AML-193 (cell line): ENCODE measurements around the gene RNU1-4.
"Not testable (repeated sequence)": the region's sequence is repeated elsewhere in the genome, so short reads cannot be mapped to it uniquely, and the experiment has no call there.

Experiments used
- DNase-seq, 2 experiments: peaks; one replicate each; lab custom pipeline; 2025; lab: John Stamatoyannopoulos, UW

The RNU1-4 gene

DNA sequence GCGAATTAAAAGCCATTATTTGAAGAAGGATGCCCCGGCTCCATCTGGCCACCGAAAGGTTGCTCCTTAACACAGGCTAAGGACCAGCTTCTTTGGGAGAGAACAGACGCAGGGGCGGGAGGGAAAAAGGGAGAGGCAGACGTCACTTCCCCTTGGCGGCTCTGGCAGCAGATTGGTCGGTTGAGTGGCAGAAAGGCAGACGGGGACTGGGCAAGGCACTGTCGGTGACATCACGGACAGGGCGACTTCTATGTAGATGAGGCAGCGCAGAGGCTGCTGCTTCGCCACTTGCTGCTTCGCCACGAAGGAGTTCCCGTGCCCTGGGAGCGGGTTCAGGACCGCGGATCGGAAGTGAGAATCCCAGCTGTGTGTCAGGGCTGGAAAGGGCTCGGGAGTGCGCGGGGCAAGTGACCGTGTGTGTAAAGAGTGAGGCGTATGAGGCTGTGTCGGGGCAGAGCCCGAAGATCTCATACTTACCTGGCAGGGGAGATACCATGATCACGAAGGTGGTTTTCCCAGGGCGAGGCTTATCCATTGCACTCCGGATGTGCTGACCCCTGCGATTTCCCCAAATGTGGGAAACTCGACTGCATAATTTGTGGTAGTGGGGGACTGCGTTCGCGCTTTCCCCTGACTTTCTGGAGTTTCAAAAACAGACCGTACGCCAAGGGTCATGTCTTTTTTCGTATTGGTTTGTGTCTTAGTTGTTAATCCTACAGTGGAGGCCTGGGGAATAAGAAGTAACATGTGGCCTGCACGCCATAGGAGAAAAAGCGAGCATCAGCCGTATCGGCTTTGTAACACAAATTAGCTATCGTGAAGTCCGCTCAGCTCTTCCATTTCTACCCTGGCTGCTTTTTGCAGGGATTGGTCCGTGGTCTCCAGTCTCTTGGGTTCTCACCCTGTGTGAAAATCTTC is at the start of gene RNU1-4:
Gene RNU1-4, plus strand, starts transcription at position 470 of the 918 bp plus-strand sequence.
- DNase-seq = not testable (repeated sequence)

DNA sequence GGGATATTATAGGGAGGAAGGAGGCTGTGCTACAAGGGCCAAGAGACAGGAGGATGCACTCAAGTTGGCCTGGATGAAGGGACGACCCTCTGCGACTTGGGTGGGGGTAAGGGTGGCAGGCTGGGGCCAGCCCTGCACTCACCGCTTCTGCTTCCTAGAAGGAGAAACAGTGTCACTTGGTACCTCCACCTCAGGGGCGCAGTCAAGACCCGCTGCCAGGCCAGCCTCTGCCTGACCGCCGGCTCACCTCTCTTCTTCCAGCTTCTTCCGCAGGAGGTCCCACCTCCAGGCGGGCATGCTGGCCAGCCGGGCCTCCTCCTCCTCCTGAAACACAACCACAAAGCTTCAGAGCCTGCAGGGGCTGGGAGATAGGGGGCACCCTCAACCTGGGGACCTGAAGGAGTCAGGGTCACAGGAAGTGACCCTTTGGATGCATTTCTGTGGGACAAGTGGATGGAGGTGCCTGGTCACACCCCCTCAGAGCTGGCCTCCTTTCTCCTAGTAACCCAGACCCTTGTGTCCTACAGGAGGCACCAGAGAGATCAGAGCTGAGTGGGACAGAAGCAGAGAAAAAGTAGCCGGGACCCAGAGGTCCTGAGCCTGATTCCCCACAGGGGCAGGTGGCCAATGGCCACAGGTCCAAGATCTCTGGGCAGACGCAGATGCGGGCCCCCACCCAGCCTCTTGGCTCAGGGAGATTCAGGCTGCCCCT is 49.2 kb upstream of the RNU1-4 start:
- not testable (repeated sequence) for DNase-seq

DNA sequence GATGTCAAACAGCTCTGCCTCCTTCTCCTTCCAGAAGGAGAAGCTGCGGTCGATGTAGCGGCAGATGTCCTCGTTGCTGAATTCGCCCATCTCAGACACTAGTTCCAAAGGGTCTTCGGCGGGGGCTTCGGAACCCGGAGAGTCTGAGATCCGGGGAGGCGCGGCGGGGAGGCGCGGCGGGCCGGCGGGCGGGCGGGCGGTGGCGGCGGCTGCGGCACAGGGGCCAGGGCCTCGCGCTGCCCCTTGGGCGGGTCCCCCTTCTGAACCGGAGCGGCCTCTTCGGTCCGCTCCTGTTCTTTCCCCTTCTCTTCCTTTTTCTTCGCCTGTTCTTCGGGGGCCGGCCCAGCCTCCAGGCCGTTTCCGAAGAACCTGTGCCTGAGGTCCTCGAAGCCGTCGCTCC is 48.0 kb upstream of the RNU1-4 start:
- DNase-seq = not testable (repeated sequence)

DNA sequence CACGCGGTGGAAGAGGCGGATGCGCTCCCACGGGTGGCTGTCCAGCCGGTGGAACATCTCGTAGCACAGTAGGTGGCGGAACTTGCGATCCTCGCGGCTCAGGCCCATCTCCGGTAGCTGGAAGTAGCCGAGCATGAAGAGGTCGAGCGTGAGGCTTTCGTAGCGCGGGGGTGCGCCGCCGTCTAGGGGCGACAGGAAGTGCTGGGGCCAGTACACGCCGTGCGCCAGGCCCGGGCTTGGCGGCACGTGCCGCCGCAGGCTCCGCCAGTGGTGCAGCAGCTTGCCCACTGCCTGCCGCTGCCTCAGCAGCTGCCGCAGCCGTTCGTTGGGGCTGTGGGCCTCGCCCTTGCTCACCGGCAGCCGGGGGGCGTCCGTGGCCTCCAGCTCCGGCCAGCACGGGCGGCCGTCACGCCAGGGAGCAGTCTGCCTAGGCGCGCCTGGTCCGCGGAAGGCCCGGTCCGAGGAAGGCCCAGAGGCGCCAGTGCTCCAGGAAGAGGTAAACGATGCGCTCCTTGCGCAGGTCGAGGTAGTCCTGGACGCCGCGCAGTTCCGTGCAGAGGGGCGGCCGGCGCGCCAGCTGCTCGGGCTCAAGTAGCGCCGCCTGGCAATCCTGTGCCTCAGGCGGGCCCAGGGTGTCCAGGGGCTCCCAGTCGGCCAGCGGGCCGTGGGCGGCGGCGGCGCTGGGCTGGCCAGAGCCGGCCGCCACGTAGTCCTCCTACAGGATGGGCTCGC is 47.4 kb upstream of the RNU1-4 start:
- DNase-seq = not testable (repeated sequence)

DNA sequence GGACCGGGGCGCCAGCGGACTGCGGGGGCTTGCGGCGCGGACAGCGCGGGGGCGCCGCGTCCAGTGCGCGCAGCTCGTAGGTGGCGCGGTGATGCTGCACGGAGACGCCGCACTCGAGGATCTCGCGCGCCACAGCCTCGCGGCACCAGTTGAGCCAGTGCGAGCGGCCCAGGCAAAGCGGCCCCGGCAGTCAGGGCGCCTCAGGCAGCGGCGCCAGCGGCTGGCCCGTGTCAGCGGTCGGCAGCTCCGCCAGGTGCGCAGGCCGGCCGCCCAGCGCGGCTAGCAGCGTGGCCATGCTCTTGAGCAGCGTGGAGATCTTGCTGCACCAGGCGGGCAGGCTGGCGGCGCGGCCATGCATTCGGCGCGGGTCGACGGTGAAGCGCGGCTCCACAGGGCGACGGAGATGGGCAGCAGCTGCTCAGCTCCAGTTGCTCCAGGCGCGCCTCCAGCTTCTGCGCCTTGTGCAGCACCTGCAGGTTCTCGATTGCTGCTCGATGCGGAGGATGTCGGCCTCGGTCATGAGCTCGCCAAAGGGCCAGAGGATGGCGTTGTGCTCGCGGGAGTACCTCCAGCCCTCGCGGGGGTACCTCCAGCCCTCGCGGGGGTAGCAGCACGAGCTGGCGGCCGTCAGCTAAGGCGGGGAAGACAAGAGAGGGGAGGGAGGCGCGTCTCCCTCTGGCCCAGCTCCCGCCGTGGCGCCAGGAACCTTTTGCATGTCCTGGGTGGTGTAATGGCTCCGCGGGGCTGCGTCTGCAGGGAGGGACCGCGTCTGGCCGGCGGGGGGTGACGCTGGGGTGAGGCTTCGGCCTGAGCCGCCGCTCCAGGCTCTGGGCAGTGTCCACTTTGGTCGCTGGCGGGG is 46.6 kb upstream of the RNU1-4 start:
- DNase-seq = not testable (repeated sequence)

DNA sequence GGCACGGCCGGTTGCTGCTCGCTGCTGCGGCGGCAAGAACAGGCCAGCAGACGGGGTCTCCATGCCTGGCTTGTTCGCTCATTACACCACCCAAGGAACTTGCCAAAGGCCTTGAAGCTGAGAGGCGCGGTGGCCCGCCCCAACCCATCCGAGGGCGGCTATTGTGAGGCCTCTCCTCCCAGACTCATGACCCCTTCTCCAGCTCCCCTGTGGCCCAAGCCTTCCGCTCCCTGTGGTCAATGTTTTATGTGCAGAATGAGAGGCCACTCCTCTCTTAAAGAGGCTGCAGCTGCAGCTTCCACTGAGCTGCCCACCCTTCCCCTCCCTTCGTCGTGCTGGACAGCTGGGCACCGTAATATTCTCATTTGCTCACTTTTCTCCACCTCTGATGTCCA is 46.0 kb upstream of the RNU1-4 start:
- not testable (repeated sequence) for DNase-seq

DNA sequence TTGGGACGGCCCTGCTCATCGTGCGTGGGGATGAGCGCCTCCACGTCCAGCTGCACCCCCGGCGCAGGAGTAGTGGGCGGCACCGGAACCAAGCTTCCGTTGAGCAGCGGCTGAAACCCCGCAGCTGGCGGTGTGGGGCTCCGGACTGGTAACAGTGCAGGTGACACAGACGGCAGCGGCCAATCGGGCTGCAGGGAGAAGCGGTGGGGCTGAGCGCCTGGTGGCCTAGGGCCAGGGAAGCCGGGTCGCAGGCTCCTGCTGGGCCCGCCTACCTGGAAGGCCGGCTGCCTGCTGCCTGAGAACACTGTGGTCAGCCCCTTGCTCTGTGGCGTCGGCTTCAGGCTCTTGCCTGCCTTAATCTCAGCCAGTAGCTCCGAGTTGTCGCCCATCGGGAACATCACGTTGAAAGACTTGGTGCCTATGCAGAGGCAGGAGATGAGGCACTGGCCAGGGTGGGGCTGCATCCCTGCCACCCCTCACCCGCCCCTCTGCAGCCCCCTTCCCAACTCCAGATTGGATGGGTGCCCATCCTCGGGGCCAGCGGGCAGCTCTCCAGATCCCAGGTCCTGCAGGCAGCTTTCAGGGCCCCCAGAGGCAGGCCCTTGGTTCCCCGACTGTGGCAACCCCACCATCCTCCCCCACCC is 43.7 kb upstream of the RNU1-4 start:
- not testable (repeated sequence) for DNase-seq

DNA sequence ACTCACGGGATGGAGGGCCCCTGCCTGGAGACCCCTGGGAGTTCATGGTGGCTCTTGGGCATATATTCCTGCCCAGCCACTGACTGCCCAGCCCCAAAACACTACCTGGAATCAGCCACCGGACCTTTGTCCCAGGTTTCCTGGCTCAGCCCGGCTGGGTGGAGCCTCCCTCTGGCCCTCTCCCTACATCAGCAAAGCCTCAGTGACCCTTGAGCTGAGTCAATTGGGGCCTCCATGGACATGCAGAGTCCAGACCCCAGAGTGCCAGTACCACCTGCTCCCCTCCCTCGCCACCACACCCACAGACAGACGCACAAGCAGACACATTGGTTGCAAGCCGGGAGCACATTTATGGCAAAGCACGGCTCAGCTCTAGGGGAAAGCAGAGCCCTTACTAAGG is 43.2 kb upstream of the RNU1-4 start:
- DNase-seq = not testable (repeated sequence)

DNA sequence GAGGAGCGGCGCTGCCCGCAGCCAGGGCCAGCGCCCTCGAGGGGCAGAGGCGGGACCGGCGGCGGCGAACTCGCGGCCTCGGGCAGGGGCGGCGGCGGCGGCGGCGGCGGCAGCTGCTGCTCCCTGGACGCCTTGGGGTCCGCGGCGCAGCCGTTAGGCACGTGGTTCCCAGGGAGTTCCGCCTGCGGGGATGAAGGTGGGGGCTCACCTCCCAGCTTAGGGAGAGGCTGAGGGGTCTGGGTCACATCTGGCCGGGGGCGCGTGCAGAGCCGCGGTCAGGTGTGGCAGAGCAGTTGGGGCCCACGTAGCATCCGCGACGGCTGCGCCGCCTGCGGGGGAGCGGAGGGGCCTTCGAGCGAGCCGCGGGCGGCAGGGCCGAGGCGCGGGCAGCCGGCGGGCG is 40.9 kb upstream of the RNU1-4 start:
- DNase-seq = not testable (repeated sequence)

DNA sequence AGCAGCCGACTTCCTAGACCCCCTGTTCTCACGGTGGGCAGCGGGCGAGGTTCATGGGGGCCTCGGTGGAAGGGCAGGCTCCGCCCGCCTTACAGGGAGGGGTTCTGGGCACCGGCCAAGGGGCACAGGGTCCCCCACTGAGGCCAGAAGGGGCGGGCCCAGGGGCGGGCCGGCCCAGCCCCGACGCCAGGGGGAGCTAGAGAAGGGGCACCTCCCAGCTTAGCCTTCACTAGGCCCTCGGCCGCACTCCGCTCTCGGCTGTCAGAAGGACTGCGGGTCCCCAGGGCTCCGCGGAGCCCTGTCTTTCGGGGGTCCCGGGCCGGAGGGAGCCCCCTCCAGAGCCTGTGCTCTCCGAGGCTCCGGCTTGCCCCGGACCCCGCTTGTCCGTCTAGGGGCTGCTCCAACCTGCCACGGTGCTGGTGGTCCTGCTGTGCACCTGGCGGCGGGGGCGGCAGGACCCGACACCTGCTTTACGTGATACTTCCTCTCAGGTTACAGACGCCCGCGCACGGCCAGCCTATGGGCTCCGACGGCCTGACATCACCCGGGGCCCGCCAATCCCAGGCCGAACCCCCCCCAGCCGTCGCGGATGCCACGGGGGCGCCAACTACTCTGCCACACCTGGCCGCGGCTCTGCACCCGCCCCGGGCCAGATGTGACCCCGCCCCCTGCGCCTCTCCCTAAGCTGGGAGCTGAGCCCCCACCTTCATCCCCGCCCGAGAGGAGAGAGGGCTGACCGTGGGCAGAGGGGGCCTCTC is 40.0 kb upstream of the RNU1-4 start:
- DNase-seq = not testable (repeated sequence)

DNA sequence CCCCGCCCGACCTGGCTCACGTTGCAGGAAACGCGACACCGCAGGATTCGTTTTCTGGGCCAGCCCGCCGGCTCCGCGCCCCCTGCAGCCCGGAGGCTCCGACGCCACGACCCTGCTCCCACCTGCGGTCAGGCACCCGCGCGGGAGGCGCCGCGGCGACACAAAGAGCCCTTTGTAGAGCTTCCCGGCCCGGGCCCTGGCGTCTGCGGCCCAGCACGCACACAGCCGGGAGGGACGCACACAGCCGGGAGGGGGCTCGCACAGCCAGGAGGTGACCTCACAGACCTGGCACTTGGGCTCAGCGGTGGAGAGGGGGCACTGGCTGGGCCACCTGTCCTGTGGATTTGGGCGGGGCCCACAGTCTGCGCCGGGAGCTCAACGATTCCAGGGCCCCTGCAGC is 39.1 kb upstream of the RNU1-4 start:
- not testable (repeated sequence) for DNase-seq

DNA sequence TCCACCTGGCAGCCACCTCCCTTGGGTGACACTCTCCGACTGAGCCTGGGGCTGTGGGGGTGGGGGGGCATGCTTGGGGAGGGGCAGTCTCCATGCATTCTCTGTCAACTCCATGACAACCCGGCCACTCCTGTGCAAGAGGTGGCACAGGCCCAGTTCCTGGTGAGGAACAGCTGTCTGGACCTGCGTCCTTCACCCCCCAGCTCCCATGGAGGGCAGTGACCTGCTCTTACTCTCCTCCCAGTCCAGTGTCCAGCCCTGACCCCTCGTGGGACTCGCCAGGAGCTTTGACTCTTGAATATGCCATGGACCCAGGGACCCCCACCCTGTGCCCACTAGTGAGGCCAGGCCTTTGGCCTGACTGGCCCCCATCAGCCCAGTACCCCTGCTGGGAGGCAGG is 38.0 kb upstream of the RNU1-4 start:
- not testable (repeated sequence) for DNase-seq

DNA sequence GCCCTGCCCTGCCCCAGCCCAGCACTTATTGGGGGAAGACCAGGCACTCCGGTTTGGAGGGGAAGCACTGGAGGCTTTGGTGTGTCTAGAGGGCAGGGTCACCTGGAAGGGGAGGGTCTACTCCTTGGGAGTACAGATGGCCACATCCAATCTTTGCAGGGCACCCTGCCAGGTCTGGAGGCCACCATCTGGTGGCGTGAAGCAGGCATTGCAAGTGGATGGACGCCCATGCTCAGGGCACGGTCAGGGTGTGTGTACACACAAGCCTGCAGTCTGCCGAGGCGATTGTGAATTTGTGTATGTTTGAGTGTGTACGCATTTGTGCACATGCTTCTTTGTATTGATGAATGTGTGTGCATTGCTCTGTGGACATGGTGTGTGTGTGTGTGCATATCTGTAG is 37.2 kb upstream of the RNU1-4 start:
- not testable (repeated sequence) for DNase-seq

DNA sequence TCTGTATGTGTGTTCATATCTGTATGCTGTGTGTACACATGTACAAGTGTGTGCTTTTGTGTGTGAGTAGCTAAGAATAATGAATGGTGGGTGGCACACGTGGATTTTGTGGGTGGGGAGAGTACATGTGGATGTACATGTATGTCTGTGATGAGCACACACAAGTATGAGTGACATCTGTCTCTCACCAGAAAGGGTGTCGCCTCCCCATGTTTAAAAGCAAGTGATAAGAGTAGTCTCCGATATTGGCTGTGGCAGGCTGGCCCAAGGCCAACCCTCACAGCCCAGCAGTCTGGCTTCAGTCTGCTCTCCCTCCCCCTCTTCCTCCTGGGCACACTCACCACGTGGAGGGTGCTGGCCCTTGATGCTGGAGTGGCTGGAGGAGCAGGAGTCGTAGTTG is 36.7 kb upstream of the RNU1-4 start:
- not testable (repeated sequence) for DNase-seq

DNA sequence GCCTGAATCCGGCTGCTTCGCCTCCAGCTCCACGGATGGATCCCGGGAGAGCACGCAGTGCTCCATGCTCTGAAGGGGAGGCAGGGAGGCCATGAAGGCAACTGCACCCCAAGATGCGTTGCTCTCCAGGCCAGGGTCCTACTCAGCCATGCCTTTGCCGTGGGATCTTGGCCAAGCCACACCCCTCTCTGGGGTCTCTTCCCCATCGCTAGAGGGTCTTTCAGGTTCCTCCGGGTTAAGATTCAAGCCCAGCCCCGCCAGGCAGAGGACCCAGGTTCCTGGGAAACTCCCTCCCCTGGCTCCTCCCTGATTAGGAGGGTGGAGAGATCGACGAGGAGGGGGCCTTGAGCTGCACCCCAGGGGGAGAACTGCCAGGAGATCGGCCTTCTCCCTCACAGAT is 36.2 kb upstream of the RNU1-4 start:
- not testable (repeated sequence) for DNase-seq

DNA sequence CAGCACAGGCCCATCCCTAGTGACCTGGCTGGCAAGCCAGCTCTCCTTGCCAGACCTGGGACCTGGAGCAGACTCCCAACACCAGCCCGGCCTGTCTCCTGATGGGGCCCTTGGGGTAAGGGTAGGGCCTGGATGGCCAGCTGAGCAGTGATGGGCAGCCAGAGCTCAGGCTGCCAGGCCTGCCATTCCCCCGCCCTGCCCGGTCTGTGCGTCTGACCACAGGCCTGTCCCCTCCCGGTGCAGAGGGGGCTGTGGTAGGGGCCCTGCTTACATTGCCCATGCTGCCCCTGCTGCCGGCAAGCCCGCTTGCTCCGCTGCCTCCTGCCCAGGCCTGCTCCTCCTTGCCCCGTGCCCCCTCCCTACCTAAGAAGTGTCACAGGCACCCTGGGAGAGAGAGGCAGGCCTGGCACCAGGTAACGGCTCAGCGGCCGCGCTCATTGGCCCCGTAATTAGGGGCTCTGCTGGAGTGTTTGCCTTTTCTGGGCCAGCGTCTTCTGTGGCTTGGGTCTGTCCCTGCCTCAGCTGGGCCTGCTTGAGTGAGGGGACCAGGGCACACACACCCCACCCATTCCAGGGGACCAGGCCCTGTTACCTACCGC is 35.7 kb upstream of the RNU1-4 start:
- DNase-seq = not testable (repeated sequence)

DNA sequence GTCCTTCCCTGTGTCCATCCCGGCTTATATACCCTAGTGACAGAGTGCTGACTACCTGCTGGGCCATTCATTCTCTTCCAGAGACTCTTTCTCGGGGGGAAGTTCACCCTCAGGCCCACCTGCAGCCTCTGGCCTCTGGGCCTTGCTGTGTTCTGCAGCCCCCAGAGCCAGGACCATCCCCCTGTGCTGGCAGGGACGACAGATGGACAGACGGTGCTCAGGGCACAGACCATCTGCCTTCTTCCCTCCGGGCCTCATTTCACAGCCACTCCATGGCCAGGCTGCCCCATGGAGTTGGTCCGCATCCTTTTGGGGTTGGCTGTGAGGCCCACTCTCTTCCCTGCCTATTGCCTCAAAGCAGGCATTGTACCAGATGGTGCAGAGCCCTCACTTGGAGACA is 34.0 kb upstream of the RNU1-4 start:
- not testable (repeated sequence) for DNase-seq

DNA sequence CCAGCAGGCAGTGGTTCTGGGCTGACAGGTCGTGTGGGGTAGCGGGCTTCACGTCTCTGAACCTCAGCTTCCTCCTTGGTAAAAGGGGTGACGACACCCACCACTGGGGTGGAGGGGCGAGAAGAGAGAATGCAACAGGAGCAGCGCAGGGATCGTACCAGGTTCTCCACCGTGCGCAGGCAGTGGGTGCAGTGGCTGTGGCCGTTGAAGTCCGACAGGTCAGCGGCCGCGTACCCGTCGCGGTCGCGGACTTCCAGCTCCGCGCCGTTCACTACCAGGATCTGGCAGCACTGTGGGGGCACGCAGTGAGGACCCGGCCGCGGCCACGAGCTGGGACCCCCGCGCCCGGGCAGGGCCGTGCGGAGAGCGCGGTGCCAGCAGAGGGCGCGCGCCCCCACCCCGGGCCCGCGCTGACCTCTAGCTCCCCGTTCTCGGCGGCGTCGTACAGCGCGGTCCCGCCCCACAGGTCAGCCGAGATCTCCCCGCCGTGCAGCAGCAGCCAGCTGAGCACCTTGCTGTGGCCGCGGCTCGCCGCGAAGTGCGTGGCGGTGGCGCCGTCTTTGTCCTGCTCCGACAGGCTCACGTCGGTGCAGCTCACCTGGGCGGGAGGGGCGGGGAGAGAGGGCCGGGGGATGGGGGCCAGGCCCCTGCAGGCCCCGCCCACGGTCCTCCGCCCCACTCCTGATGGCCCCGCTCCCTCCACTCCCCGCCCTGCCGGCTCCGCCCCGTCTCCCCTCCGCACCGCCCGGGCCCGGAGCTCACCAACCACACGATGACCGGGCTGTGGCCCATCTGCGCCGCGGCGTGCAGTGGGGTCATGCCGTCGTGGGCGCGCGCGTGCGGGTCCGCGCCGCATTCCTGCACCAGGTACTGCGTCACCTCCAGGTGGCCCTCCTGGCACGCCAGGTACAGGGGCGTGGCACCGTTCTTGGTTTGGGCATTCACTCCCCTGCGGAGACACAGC is 32.9 kb upstream of the RNU1-4 start:
- DNase-seq = not testable (repeated sequence)
